Limb (tissue), 2 donors: Measurements from ENCODE around the gene CYB5A.
"Not testable (repeated sequence)": the region's sequence is repeated elsewhere in the genome, so short reads cannot be mapped to it uniquely, and the experiment has no call there.

Experiments used
- DNase-seq, 2 donors: peaks; one replicate each; pipeline ENCODE4 v3.0.0-alpha.2; 2016; ENCODE audit errors: extremely low spot score in 2 of 2

CYB5A gene

DNA sequence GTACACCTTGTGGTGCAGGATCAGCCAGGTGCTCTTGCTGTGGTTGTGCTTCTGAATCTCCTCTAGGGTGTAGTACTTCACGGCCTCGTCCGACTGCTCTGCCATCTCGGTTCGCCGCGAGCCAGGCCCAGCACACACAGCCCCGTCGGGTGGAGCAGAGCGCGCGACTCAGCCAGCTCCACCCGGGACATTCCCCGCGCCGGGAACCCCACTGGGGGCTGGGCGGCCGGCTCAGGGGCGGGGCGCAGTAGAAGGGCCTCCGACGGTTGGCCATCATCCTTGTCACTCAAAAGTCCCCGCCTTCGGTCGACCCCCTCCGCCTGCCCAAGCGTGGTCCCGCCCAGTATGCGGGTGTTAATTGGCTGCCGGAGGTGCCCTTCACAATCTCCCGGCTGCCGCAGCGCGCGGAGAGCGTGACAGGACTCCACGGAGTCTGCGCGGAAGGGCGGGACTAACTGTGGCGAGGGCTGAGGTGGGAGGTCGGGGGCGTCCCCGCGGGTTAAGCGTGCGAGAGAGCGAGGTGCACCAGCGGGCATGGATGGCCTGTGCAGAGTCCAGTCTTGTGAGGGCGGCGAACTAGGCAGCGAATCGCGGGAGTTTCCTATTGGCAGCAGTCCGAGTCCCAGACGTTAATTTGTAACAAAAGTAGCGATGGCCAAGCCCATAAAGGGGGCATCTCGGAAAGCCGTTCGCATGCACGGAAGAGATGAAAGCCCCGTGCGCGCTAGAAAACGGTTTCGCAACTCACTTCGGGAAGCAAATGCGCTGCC is at the start of gene CYB5A:
Gene CYB5A, minus strand, starts transcription at position 193 of the 770 bp plus-strand sequence. Its CDS starts 88 bp downstream, at position 105.
- DNase-seq: peak; percentile 98 to 100

DNA sequence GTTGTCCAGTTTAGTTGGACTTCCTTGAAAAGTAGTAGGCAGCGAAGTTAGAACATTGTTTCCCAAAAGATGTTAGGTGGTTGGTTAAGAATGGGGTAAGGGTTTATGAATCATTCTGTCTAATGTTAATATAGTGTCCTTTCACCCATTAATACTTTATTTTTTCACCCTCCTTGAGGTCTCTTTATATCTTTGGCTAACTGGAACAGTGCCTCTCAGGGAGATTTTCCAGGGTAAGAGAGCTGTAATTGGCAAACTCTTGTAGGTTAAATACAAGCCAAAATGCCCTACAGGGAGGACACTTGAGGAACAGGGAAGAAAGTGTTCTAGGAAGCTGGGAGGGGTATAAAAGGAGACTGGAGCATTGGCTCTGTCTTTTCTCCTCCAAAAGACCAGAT is 46.1 kb upstream of the CYB5A start:
- no peak for DNase-seq

DNA sequence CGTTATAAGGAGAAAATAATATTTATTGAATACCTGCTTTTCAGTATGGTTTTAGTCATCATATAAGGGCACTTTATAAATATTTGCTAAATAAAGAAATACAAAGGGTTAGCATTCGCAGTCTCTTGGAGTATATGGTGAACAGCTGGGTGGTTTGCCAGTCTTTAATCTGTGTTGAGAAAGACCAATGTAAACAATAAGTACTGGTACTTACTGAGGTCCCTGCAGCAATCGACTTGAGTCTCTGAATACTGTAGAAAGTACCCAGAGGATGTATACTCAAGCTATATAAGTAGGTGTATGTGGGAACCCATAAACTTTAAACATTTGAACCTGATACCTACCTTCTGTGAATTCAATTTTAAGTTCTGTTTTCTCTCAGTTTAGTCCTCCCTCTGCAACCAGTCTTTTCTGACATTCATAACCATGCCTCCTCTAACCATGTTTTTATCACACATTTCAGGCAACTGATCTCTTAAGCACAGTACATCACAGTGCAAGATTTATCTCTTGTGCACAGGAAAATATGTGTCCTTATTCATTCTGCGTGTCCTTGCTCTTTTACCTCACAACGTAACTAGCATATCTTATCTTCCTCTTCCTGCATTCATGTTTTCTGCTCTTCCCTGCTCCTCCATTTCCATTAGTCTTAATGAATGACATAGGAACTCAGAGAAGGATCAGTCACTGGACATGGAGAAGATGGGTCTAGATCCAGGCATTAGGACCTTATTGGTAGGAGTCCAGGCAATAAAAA is 45.6 kb upstream of the CYB5A start:
- DNase-seq: no peak

DNA sequence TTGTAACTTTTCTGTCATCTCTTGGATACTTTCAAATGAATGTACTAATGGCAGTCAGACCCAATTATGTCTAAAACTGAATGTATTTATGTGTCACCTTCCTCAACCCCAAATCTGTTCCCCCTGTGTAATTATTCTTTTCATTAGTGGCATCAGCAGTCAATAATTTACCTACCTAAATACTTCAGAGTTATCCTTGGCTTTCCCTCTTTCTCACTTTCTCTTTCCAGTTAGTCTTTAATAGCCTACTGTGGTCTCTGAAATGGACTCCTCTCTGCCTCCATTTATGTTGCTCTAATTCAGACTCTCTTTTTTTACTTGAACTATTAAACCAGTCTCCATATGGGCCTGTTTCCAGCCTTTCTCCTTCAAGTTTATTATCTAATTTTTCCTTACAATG is 44.9 kb upstream of the CYB5A start:
- no peak for DNase-seq

DNA sequence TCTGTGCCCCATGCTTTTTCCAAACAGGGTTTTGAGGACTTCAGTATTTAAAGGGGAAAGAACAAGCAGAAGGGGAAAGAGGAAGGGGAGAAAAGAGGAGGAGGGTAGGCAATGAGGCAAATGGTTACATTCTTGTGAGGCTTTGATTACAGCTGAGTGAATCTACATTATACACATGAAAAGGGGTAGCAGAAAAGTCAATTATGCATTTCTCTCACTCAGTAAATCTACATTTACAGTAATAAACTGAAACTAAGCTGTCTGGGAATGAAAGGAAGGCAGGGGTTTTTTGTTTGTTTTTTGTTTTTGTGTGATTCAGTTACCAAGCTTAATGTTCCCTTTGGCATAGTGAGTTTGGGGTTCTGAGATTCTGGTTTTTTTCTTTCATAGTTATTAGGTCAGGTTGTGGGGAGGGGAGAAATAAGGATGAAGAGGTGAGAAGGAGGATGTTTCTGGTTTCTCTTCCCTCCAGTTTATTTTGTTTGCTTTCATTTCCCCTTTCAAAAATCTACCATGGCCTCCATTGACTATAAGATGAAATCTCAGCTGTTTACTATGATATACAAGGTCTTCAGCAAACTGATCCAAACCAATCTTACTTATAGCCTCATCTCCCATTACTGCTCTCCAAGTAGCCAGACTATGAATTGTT is 42.6 kb upstream of the CYB5A start:
- DNase-seq: no peak

- no peak for DNase-seq
Observed at GRCh38 chr18:74333091-74333490, 41.3 kb upstream of the CYB5A start.

- DNase-seq: no peak
Observed at GRCh38 chr18:74331404-74331803, 39.6 kb upstream of the CYB5A start.

DNA sequence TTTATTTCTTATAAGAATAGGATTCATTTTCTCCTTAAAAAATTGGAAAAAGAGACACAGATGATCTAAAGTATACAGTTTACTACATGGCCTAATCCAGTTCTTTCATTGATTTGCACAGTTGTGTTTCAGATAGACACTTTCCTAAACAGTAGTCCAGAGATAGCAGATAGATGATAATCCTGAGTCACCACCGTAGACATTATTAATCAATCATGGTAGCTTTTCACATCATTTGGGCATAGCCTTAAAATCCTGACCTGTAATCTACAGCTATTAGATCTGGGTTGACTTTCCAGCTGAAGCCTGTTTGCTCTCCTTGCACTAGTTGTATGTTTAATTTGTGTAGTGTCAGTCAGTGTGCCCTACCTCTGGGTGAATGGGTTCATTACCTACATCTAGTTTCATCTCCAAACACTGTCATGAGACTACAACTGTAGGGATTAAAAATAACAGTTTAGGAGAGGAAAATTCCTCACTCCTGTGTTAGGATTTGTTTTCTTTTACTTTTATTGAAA is 38.0 kb upstream of the CYB5A start:
- DNase-seq: no peak

GRCh38 chr18:74328206-74328605 is 36.4 kb upstream of the CYB5A start:
- no peak for DNase-seq

GRCh38 chr18:74326791-74327190 is 35.0 kb upstream of the CYB5A start:
- not testable (repeated sequence) for DNase-seq

DNA sequence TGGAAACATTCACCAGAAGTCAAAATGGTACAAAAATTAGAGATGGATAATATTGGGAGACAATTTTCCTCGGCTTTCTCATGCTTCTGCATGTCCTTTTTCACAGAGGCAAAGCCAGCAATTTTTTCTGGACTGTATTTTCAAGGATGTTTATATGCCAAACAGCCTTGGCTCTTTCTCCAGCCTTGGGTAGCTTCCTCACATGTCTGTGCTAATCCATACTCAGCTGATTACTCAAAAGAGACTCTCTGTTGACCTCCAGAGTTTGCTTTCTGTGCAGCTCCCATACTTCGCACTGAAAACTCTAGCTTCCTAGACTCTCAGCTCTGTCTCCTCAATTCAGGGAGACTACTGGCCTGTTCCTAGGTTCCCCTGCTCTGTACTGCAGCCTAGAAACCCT is 34.5 kb upstream of the CYB5A start:
- no peak for DNase-seq

DNA sequence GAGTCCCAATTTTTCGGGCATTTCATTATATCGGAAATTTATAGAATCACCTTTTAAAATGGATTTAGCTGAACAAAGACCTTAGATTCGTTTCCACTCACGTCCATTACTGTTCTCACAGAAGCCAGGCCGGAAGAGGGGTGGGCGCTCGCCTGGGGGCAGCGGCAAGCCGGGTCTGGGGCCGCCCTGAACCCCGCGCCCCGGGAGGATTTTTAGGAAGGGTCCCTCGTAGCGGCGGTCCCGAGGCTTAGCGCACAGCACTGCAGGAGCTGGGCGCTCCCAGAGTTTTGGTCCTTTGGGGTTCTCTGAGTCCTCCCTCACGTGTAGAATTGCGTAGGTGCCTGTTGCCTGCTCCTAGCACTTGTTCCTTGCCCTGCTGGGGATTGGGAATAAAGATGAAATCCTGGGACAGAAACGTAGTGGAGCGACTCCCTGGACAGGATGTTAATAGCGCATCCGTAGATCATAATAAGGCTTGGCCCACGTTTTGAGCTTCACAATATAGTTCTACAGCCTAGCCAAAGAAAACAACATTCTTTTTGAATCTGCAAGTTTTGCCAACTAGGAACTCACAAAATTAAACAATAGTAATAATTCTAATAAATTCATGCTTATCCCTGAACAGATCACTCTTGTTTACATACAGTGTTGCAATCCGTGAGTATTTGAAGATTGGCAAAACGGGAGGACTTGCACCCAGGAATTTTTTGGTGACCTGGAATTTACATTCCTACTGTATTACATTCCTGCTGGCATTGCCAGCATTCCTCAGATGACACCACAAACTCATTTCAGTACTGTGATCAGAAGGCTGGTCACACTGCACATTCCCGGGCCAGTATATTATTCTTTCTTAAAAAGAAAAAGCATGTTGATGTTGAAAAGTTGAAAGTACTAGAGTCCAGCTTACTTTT is 24.8 kb upstream of the CYB5A start:
- DNase-seq: no peak

DNA sequence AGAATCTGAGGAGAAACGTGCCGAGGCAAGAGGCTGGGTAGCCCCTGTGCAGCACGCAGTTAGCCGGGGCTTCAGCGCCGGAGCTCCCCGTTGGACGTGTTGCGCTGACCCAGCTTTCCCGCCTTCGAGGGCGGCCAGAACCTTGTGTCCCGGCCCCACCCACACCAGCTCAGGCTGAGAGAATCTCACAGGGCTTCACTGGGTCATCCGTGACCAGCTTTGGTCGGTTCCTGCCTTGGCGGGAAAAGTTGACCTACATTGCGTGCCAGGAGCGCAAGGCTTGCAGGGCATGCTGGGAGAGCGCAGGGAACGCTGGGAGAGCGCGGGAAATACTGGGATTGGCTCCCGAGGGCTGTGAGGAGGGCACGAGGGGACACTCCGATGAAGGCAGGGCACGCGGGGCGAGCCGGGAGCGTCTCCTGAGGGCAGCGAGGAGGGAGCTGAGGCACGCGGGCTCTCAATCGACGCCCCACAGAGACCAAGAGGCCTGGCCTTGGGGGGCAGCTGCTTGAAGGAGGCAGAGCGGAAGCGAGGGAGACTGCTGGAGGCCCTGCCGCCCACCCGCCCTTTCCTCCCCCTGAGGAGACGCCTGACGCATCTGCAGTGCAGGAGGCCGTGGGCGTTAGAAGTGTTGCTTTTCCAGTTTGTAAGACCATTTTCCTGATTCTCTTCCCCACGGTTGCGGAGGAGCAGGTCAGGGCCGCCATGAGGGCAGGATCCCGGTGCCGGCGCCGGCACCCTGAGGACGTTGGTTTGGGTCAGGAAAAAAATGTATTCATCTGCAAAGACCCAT is 23.9 kb upstream of the CYB5A start, which contains the start of gene C18orf63:
Gene C18orf63, plus strand, starts transcription at position 376 of the 793 bp plus-strand sequence. CDS start 2,027 bp downstream, outside the sequence.
- no peak for DNase-seq

DNA sequence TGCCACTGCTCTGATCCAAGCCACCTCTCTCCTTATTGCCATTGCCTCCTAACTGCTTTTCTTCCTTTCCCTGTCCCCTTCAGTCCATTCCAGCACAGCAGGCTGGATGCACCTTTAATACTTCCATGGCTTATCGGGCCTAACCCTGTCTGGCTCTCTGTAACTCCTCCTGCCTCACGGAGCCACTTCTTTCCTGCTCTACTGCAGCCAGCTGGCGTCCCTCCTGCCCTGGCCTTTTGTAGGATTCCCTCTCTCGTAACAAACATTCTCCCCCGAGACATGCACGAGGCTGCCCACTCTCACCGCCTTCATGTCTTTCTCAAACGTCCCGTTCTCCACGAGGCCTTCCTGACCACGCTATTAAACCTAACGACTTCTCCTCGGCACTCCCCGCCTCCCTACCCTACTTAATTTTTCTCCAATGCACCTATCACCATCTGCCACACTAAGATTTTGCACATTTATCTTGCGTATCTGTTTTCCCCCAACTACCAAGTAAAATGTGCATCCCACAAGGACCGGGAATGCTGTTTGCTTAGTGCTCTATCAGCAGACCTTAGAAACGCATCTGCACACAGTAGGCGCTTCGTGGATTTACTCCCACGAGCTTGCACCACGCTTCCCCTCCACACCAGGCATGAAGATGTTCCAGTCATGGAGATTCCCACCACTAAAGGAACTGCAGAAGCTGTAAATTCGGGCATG is 23.1 kb upstream of the CYB5A start:
- no peak for DNase-seq

GRCh38 chr18:74311000-74311399 is 19.2 kb upstream of the CYB5A start:
- no peak for DNase-seq

GRCh38 chr18:74310411-74310810 is 18.6 kb upstream of the CYB5A start:
- no peak for DNase-seq

DNA sequence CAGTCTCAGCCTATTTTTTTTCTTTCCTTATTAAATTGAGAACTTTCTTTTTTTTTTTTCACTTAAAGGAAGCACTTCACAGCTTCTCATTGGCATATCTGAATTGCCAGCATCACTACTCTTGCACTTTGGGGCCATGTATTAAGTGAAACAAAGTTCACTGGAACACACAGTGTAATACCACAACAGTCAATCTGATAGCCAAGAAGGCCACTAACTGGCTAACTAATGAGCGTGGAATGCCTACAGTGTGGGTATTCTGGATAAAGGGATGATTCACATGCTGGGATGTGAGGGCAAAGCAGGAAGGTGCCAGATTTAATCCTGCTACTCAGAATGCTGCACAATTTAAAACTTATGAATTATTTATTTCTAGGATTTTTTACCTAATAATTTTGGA is 12.2 kb upstream of the CYB5A start:
- DNase-seq: no peak

DNA sequence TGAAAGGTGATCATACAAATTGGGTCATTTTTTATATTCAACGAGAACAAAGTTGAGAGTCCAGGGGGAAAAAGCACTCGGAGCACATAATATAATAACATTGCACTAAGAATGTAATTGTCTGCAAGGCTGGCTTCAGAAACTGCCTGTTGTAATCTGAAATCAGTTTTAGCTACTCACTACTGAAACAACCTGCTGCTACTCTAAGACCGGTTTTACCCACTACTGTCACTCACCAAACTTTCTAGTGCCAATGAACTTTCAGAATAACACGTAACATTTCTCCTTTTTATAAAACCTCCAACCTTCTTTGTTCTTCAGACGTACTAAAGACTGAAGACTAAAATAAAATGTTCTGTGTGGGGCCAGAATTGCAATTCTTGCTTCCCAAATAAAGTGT is 11.5 kb upstream of the CYB5A start:
- no peak for DNase-seq

- DNase-seq: no peak
Observed at GRCh38 chr18:74299746-74300145, 8.0 kb upstream of the CYB5A start.

- no peak for DNase-seq
Observed at GRCh38 chr18:74299162-74299561, 7.4 kb upstream of the CYB5A start.
